LoVo (cell line): Measurements from ENCODE around the gene YPEL2.
A peak's percentile ranks its signal among the peaks of the same experiment; 100 is the strongest.
"Not testable (repeated sequence)": the region's sequence is repeated elsewhere in the genome, so short reads cannot be mapped to it uniquely, and the experiment has no call there.

Source experiments
- DNase-seq: peaks from one replicate; pipeline ENCODE4 v3.0.0-alpha.2; 2016; ENCODE audit warnings: low spot score

YPEL2 gene

GRCh38 chr17:59331129-59331928, at the start of gene YPEL2:
YPEL2 (plus strand) TSS chr17:59331655; CDS start chr17:59353410, 21,755 bp downstream.
- DNase-seq = peak; percentile 88

- no peak for DNase-seq
Measured at GRCh38 chr17:59284317-59284716, 47.1 kb upstream of the YPEL2 start.

- no peak for DNase-seq
Measured at GRCh38 chr17:59287452-59287851, 44.0 kb upstream of the YPEL2 start.

GRCh38 chr17:59287891-59288290, 43.6 kb upstream of the YPEL2 start:
- no peak for DNase-seq

GRCh38 chr17:59289981-59290301, 41.5 kb upstream of the YPEL2 start:
- no peak for DNase-seq

- DNase-seq = not testable (repeated sequence)
Measured at GRCh38 chr17:59290302-59290998, 41.0 kb upstream of the YPEL2 start.

GRCh38 chr17:59292174-59292523, 39.3 kb upstream of the YPEL2 start:
- DNase-seq = no peak

- no peak for DNase-seq
Measured at GRCh38 chr17:59296190-59296589, 35.3 kb upstream of the YPEL2 start.

GRCh38 chr17:59298521-59298920, 32.9 kb upstream of the YPEL2 start:
- no peak for DNase-seq

GRCh38 chr17:59299400-59300092, 31.9 kb upstream of the YPEL2 start:
- no peak for DNase-seq

- no peak for DNase-seq
Measured at GRCh38 chr17:59300941-59301340, 30.5 kb upstream of the YPEL2 start.

- DNase-seq = no peak
Measured at GRCh38 chr17:59304811-59305210, 26.6 kb upstream of the YPEL2 start.

- DNase-seq = no peak
Measured at GRCh38 chr17:59310263-59310920, 21.1 kb upstream of the YPEL2 start.

GRCh38 chr17:59311051-59311468, 20.4 kb upstream of the YPEL2 start:
- DNase-seq = peak; percentile 77

GRCh38 chr17:59311521-59311920, 19.9 kb upstream of the YPEL2 start:
- not testable (repeated sequence) for DNase-seq

GRCh38 chr17:59315866-59316265, 15.6 kb upstream of the YPEL2 start:
- no peak for DNase-seq

- no peak for DNase-seq
Measured at GRCh38 chr17:59327121-59327980, 4.1 kb upstream of the YPEL2 start.

- no peak for DNase-seq
Measured at GRCh38 chr17:59327981-59328290, 3.5 kb upstream of the YPEL2 start.

GRCh38 chr17:59328601-59329000, 2.9 kb upstream of the YPEL2 start:
- no peak for DNase-seq

GRCh38 chr17:59329176-59330052, 2.0 kb upstream of the YPEL2 start:
- DNase-seq = peak; percentile 47
